Measurements from ENCODE around the gene UPK1B. TPM values are rescaled to one million over a fixed set of nuclear protein-coding genes. Genes with fewer than 3 reads are reported as not detected.

The UPK1B gene
- total RNA-seq, 2 donors from 2014 or later, result 1.8 TPM; not detected in 1

DNA sequence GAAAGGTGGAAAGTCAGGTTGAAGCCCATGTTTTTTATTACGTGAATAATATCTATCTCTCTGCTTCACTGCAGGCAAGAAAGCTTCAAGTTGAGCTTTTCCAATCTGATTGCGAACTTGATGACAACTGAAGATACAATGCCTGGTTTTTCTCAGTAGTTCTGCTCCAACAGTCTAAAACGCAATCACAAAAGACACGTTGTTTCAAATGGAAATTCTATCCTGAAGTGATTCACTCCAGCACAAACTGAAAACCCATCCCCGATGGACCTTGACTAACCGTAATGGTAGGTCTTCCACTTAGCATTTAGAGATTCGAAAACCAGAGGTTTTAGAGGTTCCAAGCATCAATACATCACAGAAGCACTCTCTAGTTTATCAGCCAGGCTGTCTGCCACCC lies 56.7 kb downstream of the UPK1B start:
- TF ChIP-seq, protein P1, sequence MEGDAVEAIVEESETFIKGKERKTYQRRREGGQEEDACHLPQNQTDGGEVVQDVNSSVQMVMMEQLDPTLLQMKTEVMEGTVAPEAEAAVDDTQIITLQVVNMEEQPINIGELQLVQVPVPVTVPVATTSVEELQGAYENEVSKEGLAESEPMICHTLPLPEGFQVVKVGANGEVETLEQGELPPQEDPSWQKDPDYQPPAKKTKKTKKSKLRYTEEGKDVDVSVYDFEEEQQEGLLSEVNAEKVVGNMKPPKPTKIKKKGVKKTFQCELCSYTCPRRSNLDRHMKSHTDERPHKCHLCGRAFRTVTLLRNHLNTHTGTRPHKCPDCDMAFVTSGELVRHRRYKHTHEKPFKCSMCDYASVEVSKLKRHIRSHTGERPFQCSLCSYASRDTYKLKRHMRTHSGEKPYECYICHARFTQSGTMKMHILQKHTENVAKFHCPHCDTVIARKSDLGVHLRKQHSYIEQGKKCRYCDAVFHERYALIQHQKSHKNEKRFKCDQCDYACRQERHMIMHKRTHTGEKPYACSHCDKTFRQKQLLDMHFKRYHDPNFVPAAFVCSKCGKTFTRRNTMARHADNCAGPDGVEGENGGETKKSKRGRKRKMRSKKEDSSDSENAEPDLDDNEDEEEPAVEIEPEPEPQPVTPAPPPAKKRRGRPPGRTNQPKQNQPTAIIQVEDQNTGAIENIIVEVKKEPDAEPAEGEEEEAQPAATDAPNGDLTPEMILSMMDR (IDR thresholded peaks at IDR 0.05), result no peak
- Histone ChIP-seq H3K4me3 (no peak overlapping the region), H3K4me1 (ENCODE audit: control insufficient read depth in 1 of 2, low read depth in 2 of 2) (peaks cover 0 to 11% of the 10 kb centered on the region in 2 donors), H3K27ac (no peak overlapping the region), H3K27me3 (replicated peaks; ENCODE audit: insufficient read depth) (no peaks in the 10 kb centered on the region), H3K9me3 (no peaks in the 10 kb centered on the region), H3K36me3 (peaks cover 21% of the 10 kb centered on the region)
- no peak for DNase-seq (ENCODE audit: low spot score)
- no peak for ATAC-seq (ENCODE audit: insufficient number of reproducible peaks, low FRiP score, low read depth)

DNA sequence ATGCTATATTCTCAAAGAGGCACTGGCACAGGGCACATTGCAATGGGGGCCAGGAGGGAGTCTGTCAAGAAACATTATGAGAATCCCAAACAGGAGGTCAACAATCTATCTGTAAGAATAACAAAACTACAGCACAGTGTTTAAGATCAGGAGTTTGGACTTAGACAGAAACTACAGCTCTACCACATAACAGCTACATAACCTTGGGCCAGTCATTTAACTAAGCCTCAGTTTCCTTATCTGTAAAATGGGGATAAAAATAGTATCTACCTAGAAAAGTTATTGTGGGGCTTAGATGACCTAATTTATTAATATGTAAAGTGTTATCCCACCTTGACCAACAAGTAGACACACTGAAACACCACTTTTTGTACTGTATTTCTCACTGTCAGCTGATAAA lies 57.3 kb downstream of the UPK1B start:
- DNase-seq (ENCODE audit: low spot score) (no peak), ATAC-seq (ENCODE audit: insufficient number of reproducible peaks, low FRiP score, low read depth) (no peak)
- Histone ChIP-seq H3K27me3 (replicated peaks; ENCODE audit: insufficient read depth) (no peaks in the 10 kb centered on the region), H3K4me1 (ENCODE audit: control insufficient read depth in 1 of 2, low read depth in 2 of 2) (peaks cover 0 to 16% of the 10 kb centered on the region in 2 donors), H3K9me3 (no peaks in the 10 kb centered on the region), H3K27ac (no peak overlapping the region), H3K4me3 (no peak overlapping the region), H3K36me3 (peaks cover 20% of the 10 kb centered on the region)
- TF ChIP-seq, protein P1 (IDR thresholded peaks at IDR 0.05), result no peak

DNA sequence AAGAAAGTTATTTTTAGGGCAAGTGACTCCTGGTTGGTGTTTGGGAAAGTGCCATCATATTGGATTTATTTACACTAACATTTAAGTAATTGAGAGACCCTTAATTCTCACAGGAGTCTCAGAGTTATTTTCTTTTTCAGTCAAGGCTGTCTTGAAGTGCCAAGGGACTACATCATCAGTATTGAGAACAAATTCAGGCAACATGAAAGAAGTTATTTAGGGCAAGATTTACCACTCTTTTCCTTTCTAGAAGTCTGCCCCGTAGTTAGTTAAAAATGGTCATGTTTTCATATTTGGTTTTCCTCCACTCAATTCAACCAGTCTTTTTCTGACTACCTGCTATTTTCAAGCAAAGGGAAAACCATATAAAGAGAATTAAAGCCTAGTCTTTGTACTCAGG lies 61.2 kb downstream of the UPK1B start:
- TF ChIP-seq, protein P1 (IDR thresholded peaks at IDR 0.05), result no peak
- Histone ChIP-seq H3K36me3 (no peaks in the 10 kb centered on the region), H3K27ac (peak overlapping the region; percentile 0 to 9)

DNA sequence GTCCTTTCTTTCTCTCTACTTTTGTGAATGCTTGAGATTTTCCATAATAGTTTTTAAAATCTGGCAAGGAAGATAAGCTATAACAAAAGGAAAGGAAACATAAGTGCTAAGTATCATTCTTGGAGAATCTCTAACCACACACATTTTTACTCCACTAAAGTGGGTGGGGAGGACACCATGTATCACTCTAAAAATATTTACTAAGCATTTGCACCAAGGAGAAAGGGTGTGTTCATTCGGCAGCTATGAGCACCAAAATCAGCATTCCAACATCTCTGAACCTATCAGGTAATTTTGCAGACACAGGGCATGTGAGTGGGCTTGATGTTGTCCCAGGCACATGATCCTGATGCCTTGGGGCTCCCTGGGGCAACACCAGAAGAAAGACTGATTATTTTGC lies 61.8 kb downstream of the UPK1B start:
- peak overlapping the region; percentile 0 to 9 for H3K27ac ChIP-seq
- DNase-seq (ENCODE audit: low spot score) (no peak), ATAC-seq (ENCODE audit: insufficient number of reproducible peaks, low FRiP score, low read depth) (no peak)
- H3K4me1 ChIP-seq (ENCODE audit: control insufficient read depth in 1 of 2, low read depth in 2 of 2), result peaks cover 8 to 35% of the 10 kb centered on the region in 2 donors
- H3K36me3 ChIP-seq, result no peaks in the 10 kb centered on the region
- no peaks in the 10 kb centered on the region for H3K9me3 ChIP-seq
- H3K4me3 ChIP-seq, result no peak overlapping the region
- no peaks in the 10 kb centered on the region for H3K27me3 ChIP-seq (replicated peaks; ENCODE audit: insufficient read depth)
- TF ChIP-seq, protein P1 (IDR thresholded peaks at IDR 0.05), result no peak

More for the DNA sequence above, 61.2 kb downstream of the UPK1B start:
- no peak for DNase-seq (ENCODE audit: low spot score)
- H3K9me3 ChIP-seq, result no peaks in the 10 kb centered on the region
- no peak overlapping the region for H3K4me3 ChIP-seq
- peaks cover 8 to 35% of the 10 kb centered on the region in 2 donors for H3K4me1 ChIP-seq (ENCODE audit: control insufficient read depth in 1 of 2, low read depth in 2 of 2)
- no peak for ATAC-seq (ENCODE audit: insufficient number of reproducible peaks, low FRiP score, low read depth)
- H3K27me3 ChIP-seq (replicated peaks; ENCODE audit: insufficient read depth), result no peaks in the 10 kb centered on the region

DNA sequence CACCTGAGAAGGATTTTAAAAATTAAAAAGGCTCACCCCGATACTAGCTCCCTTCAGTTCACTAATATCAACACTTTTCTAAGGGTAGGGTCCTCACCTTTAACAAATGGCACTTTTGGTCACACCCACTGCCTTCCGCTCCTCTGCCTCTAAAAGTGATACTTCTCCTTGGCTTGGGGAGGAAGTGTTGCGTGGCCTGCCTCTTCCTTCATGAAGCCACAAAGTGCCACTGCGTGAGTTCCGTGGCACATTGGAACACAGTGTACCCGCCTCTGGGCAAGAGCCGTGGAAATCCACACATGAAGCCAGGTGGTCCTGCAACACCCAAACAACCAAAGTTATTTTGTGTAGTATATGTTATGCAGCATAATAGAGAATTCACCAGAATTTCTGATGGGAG lies 63.4 kb downstream of the UPK1B start:
- Histone ChIP-seq H3K9me3 (no peaks in the 10 kb centered on the region), H3K36me3 (no peaks in the 10 kb centered on the region), H3K4me1 (ENCODE audit: control insufficient read depth in 1 of 2, low read depth in 2 of 2) (peaks cover 12 to 42% of the 10 kb centered on the region in 2 donors), H3K27me3 (replicated peaks; ENCODE audit: insufficient read depth) (no peaks in the 10 kb centered on the region), H3K4me3 (no peak overlapping the region), H3K27ac (no peak overlapping the region)
- DNase-seq (ENCODE audit: low spot score) (no peak), ATAC-seq (ENCODE audit: insufficient number of reproducible peaks, low FRiP score, low read depth) (no peak)
- TF ChIP-seq, protein P1 (IDR thresholded peaks at IDR 0.05), result no peak
